Cardiac muscle cell (in vitro differentiated cells and primary cell): ENCODE data around the gene BBX. TPM values are rescaled to one million over a fixed set of nuclear protein-coding genes. Genes with fewer than 3 reads are reported as not detected.
A peak's percentile ranks its signal among the peaks of the same experiment; 100 is the strongest.

Experiments
- DNase-seq, 2 donors: peaks; one replicate each; pipeline versions ENCODE4 v3.0.0 to v3.0.0-alpha.2; 2010 to 2017; ENCODE audit warnings: low read depth in 1 of 2, low spot score in 1 of 2
- H3K27ac ChIP-seq: fragments of 200-600 bp; sonication (generic); 2 replicates; pipeline ENCODE4 v1.5.1; 2016
- H3K27me3 ChIP-seq: fragments of 200-600 bp; sonication (generic); 2 replicates; pipeline ENCODE4 v1.6.0; 2016; ENCODE audit warnings: control low read depth
- H3K36me3 ChIP-seq: fragments of 200-600 bp; sonication (generic); 2 replicates; pipeline ENCODE4 v1.5.1; 2016; ENCODE audit warnings: control low read depth
- H3K4me1 ChIP-seq: fragments of 200-600 bp; sonication (generic); 2 replicates; pipeline ENCODE4 v1.8.1; 2017; ENCODE audit warnings: low read depth, mild to moderate bottlenecking, mixed run types
- H3K4me3 ChIP-seq: fragments of 200-600 bp; sonication (generic); 2 replicates; pipeline ENCODE4 v1.5.1; 2016; ENCODE audit warnings: mild to moderate bottlenecking
- H3K9me3 ChIP-seq: fragments of 200-600 bp; sonication (generic); 2 replicates; pipeline ENCODE4 v1.5.1; 2017; ENCODE audit warnings: low read depth, mild to moderate bottlenecking, control low read depth
- polyA plus RNA-seq: library from polyadenylated mRNA; unstranded; fragments of >200 nt; fragmentation: Nextera tagmentation; extraction: Ambion mirVana; gene quantifications from 2 replicates; pipeline ENCODE4 v1.2.1, GENCODE V29; 2016
- total RNA-seq: library from RNA; depleted of rRNA; stranded (reverse); fragments of >200 nt; gene quantifications from 2 replicates; pipeline ENCODE4 v1.2.3, GENCODE V29; 2016
- TF ChIP-seq, protein P1 (sequence below): IDR thresholded peaks from 2 replicates; pipeline ENCODE4 v1.5.1; 2012; ENCODE audit warnings: low read depth, mild to moderate bottlenecking, low read length

BBX gene
- total and polyA plus RNA-seq, 2 experiments from 2014 or later: 77.5 to 96.2 TPM

DNA sequence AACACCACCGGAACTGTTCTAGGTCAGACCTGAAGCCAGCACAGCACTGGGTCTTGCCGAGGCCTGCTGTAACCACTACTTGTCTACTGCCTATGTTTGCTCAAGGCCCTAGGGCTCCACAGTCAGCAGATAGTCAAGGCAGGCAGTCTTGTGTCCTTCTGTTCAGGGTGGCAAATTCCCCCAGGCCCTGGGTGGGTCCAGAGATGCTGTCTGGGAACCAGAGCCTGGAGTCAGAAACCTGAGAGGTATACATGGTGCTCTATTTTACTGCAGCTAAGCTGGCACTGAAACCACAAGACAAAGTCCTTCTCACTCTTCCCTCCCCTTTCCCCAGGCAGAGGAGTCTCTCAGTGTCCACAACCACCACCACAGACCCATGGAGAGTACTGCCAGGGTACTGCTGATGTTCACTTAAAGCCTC is 89.9 kb downstream of the BBX start:
- no peaks in the 10 kb centered on the region for H3K36me3 ChIP-seq
- H3K27ac ChIP-seq: no peak overlapping the region
- H3K4me1 ChIP-seq: no peaks in the 10 kb centered on the region
- H3K27me3 ChIP-seq: no peaks in the 10 kb centered on the region
- H3K9me3 ChIP-seq: no peaks in the 10 kb centered on the region
- no peak overlapping the region for H3K4me3 ChIP-seq
- TF ChIP-seq, protein P1, sequence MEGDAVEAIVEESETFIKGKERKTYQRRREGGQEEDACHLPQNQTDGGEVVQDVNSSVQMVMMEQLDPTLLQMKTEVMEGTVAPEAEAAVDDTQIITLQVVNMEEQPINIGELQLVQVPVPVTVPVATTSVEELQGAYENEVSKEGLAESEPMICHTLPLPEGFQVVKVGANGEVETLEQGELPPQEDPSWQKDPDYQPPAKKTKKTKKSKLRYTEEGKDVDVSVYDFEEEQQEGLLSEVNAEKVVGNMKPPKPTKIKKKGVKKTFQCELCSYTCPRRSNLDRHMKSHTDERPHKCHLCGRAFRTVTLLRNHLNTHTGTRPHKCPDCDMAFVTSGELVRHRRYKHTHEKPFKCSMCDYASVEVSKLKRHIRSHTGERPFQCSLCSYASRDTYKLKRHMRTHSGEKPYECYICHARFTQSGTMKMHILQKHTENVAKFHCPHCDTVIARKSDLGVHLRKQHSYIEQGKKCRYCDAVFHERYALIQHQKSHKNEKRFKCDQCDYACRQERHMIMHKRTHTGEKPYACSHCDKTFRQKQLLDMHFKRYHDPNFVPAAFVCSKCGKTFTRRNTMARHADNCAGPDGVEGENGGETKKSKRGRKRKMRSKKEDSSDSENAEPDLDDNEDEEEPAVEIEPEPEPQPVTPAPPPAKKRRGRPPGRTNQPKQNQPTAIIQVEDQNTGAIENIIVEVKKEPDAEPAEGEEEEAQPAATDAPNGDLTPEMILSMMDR: no peak
- DNase-seq: no peak

DNA sequence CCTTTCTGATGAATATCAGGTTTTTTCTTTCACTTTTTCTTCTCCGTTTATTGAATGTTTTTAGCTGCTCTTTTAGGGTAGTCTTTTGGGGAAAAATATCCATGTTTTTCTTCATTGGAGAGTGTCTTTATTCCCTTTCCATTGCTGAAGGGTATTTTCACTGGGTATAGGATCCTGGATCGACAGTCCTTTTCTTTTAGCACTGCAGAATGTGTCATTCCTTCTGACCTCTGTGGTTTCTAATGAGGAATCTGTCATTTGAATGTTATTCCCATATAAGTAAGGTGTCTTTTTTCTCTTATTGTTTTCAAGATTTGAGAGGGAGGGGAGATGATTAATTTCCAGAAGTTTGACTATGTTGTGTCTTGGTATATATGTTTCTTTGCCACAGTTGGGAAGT is 96.8 kb downstream of the BBX start:
- DNase-seq: no peak
- TF ChIP-seq, protein P1: no peak
- peaks cover 22% of the 10 kb centered on the region for H3K4me1 ChIP-seq

DNA sequence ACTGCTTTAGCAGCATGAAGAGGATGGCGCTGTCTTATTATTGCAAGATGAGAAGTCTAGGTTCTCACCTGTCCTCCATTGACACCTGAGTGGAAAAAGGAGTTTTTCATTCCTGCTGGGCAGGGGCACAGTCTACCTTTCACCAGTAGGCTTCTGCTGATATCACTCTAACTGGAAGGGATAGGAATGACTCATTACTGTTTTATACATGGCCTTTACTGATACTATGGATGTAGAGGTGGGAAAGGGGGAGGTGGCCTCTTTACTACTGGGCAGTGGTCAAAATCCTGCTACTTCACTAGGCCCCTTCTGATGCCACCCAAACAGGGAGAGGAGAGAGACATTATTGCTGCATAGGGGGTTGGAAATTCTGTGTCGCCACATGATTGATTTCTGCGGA is 97.8 kb downstream of the BBX start:
- no peaks in the 10 kb centered on the region for H3K9me3 ChIP-seq
- H3K27me3 ChIP-seq: no peaks in the 10 kb centered on the region
- no peak overlapping the region for H3K27ac ChIP-seq
- no peak overlapping the region for H3K4me3 ChIP-seq
- no peak for DNase-seq
- TF ChIP-seq, protein P1: no peak
- no peaks in the 10 kb centered on the region for H3K36me3 ChIP-seq
- peaks cover 22% of the 10 kb centered on the region for H3K4me1 ChIP-seq

More for the DNA sequence above, 96.8 kb downstream of the BBX start:
- H3K36me3 ChIP-seq: no peaks in the 10 kb centered on the region
- H3K27me3 ChIP-seq: no peaks in the 10 kb centered on the region
- no peaks in the 10 kb centered on the region for H3K9me3 ChIP-seq
- H3K4me3 ChIP-seq: no peak overlapping the region
- no peak overlapping the region for H3K27ac ChIP-seq

DNA sequence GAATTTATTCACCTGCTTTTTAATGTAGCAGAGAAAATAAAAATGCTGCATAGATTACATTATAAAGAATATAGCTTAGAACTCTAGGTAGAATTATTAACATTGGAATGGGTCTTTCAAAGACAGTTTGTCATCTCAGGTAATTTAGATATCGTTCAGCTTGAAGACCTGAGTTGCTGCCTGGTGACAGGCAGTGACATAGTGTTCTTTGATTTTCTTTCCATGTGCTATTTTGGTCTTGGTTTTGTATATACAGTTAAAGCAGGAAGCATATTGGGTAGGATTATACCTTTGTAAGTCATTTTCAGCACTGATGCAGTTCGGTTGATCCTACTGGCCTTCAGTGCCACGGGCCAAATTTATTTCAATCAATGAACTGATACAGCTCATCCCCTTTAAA is 98.7 kb downstream of the BBX start:
- no peaks in the 10 kb centered on the region for H3K27me3 ChIP-seq
- no peak overlapping the region for H3K4me3 ChIP-seq
- TF ChIP-seq, protein P1: no peak
- H3K36me3 ChIP-seq: no peaks in the 10 kb centered on the region
- H3K4me1 ChIP-seq: peaks cover 22% of the 10 kb centered on the region
- no peak for DNase-seq
- H3K9me3 ChIP-seq: no peaks in the 10 kb centered on the region
- no peak overlapping the region for H3K27ac ChIP-seq

DNA sequence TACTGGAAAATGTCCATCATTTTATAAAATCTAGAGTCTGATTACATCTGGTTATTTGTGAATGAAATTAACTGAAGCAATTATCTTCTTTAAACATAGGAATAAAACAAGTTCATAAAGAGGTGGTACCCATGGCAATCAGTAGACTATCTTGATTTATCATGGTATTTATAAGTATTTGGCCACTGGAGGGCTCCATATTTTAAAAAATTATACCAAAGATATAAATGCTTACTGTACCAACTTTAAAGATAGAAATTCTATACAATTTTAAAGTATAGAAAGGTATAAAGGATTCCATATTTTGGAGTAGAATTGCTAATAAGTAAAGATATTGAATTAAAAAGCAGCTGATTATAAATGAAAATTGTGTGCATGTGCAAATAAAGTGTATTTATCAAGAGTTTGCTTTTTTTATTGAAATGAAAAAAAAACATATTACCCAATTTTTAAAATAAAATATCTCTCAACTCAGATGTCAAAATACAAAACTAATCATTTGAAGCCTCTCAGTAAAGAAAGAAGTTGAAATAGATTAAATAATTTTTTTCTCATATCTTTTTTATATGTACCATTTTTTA is 105.3 kb downstream of the BBX start:
- H3K27me3 ChIP-seq: no peaks in the 10 kb centered on the region
- H3K36me3 ChIP-seq: no peaks in the 10 kb centered on the region
- H3K9me3 ChIP-seq: no peaks in the 10 kb centered on the region
- no peak overlapping the region for H3K4me3 ChIP-seq
- no peak overlapping the region for H3K27ac ChIP-seq
- H3K4me1 ChIP-seq: peaks cover 2% of the 10 kb centered on the region
- TF ChIP-seq, protein P1: peak; percentile 20
- DNase-seq: no peak
